NCI-H2029 treated with DMSO at 0.1 percent for 48 hours (cell line): ENCODE data around the gene ATP5PO.

Experiments
- DNase-seq: peaks from one replicate; lab custom pipeline; 2025; lab: John Stamatoyannopoulos, UW

Gene ATP5PO

DNA sequence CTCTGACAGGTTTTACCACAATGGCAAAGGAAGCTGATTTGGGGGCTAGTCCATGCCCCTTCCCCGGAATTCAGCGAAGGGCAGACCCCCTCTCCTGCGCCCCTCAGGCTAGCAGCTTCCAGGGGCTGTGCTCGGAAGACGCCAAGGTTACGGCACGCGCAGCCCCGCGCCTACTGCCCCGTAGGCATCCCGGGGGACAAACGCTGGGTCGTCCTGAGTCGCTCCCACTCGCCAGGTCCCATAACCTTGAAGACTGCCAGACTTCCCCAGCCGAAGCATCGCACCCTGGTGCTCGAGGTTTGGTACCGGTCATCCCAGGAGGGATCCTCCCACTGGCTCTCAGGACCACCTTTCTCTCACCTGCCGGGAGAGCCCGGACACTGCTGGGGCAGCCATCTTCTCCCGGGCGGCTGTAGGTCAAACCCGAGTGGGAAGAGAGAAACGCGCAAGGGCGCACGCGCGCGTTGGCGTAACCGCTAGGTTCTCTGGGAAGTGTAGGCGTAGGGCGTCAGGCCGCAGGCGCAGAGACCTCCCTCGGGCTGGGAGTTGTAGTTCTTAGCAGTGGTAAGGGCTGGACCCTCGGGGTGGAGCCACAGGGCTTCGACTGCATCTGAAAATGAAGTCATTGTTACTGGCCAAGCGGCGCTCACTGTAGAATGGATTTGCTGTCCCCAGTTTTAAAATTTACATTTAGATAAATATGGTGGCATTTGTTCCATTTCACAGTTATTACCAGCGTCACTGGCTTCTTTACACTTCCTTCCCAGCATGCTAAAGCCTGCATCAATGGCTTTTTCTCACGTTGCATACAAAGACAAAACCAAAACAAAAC is at the start of gene ATP5PO:
TSS of gene ATP5PO (minus strand) at position 437 of the 832 bp plus-strand sequence. CDS start at position 396, 41 bp downstream.
- peak; percentile 90 for DNase-seq

GRCh38 chr21:33964706-33965325 is 49.2 kb upstream of the ATP5PO start:
- DNase-seq: no peak

- DNase-seq: no peak
These were observed 48.4 kb upstream of the ATP5PO start for GRCh38 chr21:33963848-33964555.

DNA sequence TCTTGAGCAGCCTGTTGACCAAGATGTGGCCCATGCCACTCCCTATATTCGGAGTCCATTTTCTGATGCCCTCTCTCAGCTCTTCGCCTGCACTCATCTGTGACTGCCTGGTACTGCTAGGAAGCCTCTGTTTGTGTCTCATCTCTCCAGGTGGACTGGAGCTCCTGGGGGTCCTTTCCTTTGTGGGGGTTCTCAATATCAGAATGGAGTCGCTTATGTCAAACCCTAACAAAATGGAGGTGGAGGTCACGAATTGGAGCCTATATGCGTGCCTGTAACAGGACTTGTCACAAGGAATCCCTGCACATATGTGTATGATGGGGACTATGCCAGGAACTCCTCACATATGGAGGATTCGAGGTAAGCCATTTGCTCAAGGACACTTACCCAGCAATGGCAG is 46.7 kb upstream of the ATP5PO start:
- DNase-seq: no peak

- no peak for DNase-seq
These were observed 45.5 kb upstream of the ATP5PO start for GRCh38 chr21:33961061-33961460.

DNA sequence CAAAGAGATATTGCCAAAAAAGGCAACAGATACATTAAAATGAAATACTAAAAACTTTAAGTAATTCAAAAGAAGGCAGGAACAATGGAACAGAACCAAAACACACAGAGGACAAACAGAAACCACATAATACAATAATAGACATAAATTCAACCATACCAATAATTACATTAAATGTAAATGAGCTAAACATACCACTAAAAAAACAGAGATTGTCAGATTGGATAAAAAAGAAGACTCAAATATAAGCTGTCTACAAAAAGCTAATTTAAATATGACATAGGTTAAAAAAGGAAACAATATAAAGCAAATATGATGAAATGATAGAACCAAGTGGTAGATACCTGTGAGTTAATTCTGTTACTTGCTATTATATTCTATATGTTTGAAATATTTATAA is 44.1 kb upstream of the ATP5PO start:
- no peak for DNase-seq

GRCh38 chr21:33954395-33954794 is 38.8 kb upstream of the ATP5PO start:
- DNase-seq: no peak

GRCh38 chr21:33951276-33952178 is 35.9 kb upstream of the ATP5PO start:
- DNase-seq: no peak

GRCh38 chr21:33950431-33951079 is 35.0 kb upstream of the ATP5PO start:
- no peak for DNase-seq

- no peak for DNase-seq
These were observed 34.2 kb upstream of the ATP5PO start for GRCh38 chr21:33949516-33950430.

GRCh38 chr21:33948951-33949444 is 33.4 kb upstream of the ATP5PO start:
- no peak for DNase-seq

DNA sequence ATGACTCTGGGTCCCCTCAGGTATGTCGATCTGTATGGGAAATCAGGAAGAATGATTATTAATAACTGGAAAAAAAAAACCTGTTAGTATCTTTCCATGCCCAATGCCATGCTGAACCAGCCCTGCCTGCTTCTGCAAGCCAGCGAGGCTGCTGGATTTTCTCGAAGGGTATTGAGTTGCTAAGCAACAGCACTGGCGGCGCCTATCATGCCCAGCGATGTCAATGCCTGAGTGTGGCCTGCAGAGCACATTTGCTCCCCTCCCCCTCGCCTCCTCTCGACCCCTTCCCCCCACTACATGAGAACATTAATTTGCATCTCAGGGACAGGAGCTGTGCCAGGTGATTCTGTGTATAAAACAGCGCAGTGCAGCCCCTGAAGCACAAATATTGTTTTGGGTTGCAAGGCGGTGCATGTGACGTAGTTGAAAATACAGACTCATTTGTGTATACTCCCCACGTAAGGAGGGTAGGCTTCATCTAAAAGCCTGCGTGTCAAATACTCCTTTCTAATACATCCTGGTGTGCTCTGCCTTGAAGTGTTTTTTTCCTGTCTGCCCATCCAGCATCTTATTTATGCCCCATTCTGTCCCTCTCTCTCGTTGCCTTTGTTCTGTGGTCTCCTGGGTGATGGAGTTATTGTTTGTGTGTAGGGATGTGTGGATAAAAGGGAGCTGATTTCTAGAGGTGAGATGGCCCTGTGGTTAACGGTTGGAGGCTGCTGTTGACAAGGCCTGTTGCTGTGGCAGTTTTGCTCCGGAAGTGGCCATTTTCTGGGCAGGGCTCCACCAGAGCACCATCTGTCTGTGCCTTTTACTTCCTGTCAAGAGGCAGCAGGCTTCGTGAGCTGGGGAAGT is 32.7 kb upstream of the ATP5PO start:
- DNase-seq: peak; percentile 95

- peak; percentile 92 for DNase-seq
These were observed 32.0 kb upstream of the ATP5PO start for GRCh38 chr21:33947451-33948095.

DNA sequence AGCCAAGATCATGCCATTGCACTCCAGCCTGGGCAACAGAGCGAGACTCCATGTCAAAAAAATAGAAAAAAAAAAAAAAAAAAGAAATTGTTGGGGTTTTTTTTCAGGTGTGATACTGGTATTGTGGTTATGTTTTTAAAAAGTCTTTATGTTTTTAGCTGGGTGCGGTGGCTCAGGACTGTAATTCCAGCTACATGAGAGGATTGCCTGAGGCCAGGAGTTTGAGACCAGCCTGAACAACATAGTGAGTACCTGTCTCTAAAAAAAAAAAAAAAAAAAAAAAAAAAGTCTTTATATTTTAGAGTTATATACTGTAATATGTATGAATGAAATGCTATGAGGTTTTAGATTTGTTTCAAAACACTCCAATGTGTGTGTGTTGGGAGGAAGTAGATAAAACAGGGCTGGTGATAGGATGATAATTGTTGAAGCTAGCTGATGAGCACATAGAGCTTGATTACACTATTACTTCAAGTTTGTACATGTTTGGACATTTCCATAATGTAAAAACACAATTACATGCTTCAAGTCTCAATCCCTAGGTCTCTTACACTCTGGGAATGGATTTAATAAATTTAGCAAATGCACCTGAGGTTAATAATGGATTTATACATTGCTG is 30.2 kb upstream of the ATP5PO start:
- no peak for DNase-seq

DNA sequence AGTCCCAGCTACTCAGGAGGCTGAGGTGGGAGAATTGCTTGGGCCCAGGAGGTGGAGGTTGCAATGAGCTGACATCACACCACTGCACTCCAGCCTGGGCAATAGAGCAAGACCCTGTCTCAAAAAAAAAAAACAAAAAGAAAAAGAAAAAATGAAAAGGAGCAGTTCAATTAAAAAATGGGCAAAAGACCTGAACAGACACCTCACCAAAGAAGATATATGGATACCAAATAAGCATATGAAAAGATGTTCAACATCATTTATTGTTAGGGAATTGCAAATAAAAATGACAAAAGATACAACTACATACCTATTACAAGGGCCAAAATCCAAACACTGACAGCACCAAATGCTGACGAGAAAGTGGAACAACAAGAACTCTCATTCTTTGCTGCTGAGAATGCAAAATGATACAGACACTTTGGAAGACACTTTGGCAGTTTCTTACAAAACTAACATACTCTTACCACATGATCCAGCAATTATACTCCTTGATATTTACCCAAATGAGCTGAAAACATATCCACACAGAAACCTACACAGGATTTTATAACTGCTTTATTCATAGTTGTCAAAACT is 28.7 kb upstream of the ATP5PO start:
- DNase-seq: no peak

DNA sequence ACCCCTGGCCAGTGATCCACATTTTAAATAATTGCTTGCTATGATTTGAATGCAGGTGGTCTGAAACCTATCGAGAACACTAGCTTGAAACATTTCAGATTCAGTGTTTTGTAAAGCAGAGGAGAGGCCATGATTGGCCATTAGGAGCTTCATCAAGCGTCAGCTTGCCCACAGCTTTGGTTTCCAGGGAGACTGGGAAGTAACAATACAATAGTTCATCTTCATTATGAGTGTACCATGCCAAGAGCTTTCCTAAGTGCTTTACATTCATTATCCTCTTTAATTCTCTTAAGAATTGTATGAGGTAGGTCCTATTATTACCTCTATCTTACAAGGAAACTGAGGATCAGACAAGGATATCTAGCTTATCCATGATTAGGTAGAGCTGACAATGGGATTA is 27.7 kb upstream of the ATP5PO start:
- no peak for DNase-seq

DNA sequence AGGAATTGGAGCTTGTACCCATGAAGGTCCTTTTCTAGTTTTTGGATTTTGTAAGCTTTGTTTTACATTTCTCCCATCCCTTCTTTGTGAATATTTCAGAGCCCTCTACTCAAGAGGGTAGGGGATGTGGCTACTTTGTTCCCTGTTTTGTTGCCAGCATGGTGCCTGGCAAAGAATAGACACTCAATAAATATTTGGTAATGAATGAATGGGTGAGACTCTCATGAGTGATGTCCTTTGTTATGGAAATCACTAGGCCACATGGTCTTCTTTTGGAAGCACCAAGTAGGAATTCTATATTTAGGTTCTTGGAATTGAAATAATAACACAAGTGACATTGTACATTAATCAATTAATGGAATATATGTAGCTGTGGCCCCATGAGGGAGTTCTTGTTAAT is 26.8 kb upstream of the ATP5PO start:
- no peak for DNase-seq

GRCh38 chr21:33940881-33941245 is 25.3 kb upstream of the ATP5PO start:
- DNase-seq: no peak
